ENCODE data around the gene PSMD13.

DNA sequence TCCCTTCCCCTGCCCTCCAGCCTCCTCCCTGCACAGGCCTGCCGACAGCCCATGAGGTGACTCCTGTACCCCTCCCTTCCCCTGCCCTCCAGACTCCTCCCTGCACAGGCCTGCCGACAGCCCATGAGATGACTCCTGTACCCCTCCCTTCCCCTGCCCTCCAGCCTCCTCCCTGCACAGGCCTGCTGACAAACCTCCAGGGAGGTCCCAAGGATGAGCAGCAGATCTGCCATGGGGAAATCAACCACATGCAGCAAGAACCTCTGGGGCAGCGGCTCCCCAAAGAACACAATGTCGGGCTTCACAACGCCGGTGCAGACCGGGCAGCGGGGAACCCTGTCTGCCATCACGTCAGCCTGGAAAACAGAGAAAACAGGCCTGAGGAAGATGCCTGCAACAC lies 12.9 kb upstream of the PSMD13 start:
- TF ChIP-seq, protein P1, sequence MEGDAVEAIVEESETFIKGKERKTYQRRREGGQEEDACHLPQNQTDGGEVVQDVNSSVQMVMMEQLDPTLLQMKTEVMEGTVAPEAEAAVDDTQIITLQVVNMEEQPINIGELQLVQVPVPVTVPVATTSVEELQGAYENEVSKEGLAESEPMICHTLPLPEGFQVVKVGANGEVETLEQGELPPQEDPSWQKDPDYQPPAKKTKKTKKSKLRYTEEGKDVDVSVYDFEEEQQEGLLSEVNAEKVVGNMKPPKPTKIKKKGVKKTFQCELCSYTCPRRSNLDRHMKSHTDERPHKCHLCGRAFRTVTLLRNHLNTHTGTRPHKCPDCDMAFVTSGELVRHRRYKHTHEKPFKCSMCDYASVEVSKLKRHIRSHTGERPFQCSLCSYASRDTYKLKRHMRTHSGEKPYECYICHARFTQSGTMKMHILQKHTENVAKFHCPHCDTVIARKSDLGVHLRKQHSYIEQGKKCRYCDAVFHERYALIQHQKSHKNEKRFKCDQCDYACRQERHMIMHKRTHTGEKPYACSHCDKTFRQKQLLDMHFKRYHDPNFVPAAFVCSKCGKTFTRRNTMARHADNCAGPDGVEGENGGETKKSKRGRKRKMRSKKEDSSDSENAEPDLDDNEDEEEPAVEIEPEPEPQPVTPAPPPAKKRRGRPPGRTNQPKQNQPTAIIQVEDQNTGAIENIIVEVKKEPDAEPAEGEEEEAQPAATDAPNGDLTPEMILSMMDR (IDR thresholded peaks at IDR 0.05; ENCODE audit: insufficient read depth, low read length, poor library complexity, severe bottlenecking) = no peak
- no peak for TF ChIP-seq EZH2phosphoT487 (conservative IDR thresholded peaks at IDR 0.05; ENCODE audit: low read length)
